HUES48 (cell line): ENCODE measurements around the gene CCDC88C.
A peak's percentile ranks its signal among the peaks of the same experiment; 100 is the strongest.

Experiments used
- H3K27ac ChIP-seq: one replicate; pipeline ENCODE4 v1.7.0; 2013; ENCODE audit warnings: low read depth, low read length, inconsistent platforms
- H3K27me3 ChIP-seq: 2 replicates; pipeline ENCODE4 v1.6.1; 2013; ENCODE audit warnings: mild to moderate bottlenecking, low read length; ENCODE audit not compliant: control insufficient read depth, insufficient read depth
- H3K36me3 ChIP-seq: 2 replicates; pipeline ENCODE4 v1.6.1; 2013; ENCODE audit warnings: low read length; ENCODE audit not compliant: control insufficient read depth, insufficient read depth
- H3K4me1 ChIP-seq: 2 replicates; pipeline ENCODE4 v1.6.1; 2013; ENCODE audit warnings: mild to moderate bottlenecking, low read length; ENCODE audit not compliant: control insufficient read depth, insufficient read depth
- H3K4me3 ChIP-seq: 2 replicates; pipeline ENCODE4 v1.5.1; 2013; ENCODE audit warnings: mild to moderate bottlenecking, low read depth, low read length
- H3K9ac ChIP-seq: 2 replicates; pipeline ENCODE4 v1.6.1; 2013; ENCODE audit warnings: mild to moderate bottlenecking, low read depth, low read length, moderate library complexity
- H3K9me3 ChIP-seq: 2 replicates; pipeline ENCODE4 v1.6.1; 2013; ENCODE audit warnings: low read length; ENCODE audit not compliant: control insufficient read depth, insufficient read depth

Gene CCDC88C

DNA sequence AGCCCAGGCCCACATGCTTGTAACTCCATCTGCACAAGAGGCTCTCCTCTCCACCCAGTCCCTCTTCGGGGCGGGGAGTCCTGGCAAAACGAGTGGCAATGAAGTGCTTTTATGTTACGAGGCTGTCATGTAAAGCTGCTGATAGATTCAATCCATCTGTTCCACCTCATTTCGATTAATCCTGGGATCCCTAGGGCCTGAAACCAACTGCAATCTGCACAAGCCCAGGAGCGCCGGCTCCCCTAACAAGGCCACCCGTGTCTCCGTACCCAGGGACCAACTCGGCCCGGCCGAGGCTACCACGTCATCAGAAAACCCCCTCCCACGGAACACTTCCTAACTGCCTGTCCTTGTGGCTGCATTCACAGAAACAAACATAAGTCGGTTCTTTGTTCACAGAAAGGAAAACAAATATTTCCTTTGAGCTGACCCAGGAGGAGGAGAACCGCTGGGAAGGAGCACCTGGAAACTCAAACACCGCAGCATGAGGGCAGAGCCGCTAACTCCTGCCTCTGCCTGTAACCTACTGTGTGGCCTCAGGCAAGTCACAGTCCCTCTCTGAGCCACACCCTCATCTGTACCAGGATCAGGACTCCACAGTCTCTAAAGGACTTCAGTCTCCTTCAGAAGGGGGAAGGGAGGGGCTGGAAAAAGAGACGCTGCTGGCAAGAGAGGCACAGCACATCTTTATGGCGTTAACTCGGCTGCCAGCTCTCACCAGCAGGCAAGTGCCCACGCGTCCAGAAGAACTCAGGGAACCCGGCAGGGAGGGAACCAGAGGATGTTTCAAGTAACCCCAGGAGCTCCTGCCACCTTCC lies 47.8 kb downstream of the CCDC88C start:
- Histone ChIP-seq H3K36me3 (no peaks in the 10 kb centered on the region), H3K27ac (no peak overlapping the region), H3K9me3 (no peaks in the 10 kb centered on the region), H3K4me3 (no peak overlapping the region), H3K27me3 (no peaks in the 10 kb centered on the region), H3K9ac (no peak overlapping the region), H3K4me1 (peaks cover 23% of the 10 kb centered on the region)

DNA sequence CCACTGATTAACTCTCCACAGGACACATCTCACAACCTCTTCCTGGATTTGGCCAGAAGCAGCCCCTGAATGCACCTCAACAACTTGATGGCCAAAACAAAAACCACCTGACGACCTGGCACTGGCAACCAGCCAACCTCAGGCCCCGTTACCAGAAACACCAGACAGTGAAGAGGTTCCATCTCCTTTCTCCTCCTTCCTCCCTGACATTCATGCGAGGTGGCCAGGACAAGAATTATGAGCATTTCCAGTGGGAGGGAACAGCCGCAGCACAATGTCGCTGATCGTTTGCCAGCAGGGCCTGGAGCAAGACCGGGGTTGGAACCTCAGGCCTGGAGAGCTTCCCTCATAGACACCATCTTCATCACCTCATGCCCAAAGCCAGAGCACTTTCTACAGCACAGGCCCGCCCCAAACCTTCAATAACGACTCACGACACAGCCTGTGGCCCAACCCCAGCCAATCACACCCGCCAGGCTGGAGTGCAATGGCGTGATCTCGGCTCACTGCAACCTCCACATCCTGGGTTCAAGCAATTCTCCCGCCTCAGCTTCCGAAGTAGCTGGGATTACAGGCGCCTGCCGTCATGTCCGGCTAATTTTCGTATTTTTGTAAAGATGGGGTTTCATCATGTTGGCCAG lies 48.7 kb downstream of the CCDC88C start:
- Histone ChIP-seq H3K9ac (no peak overlapping the region), H3K9me3 (no peaks in the 10 kb centered on the region), H3K4me1 (peaks cover 21% of the 10 kb centered on the region), H3K4me3 (no peak overlapping the region), H3K36me3 (no peaks in the 10 kb centered on the region), H3K27me3 (no peaks in the 10 kb centered on the region), H3K27ac (no peak overlapping the region)

DNA sequence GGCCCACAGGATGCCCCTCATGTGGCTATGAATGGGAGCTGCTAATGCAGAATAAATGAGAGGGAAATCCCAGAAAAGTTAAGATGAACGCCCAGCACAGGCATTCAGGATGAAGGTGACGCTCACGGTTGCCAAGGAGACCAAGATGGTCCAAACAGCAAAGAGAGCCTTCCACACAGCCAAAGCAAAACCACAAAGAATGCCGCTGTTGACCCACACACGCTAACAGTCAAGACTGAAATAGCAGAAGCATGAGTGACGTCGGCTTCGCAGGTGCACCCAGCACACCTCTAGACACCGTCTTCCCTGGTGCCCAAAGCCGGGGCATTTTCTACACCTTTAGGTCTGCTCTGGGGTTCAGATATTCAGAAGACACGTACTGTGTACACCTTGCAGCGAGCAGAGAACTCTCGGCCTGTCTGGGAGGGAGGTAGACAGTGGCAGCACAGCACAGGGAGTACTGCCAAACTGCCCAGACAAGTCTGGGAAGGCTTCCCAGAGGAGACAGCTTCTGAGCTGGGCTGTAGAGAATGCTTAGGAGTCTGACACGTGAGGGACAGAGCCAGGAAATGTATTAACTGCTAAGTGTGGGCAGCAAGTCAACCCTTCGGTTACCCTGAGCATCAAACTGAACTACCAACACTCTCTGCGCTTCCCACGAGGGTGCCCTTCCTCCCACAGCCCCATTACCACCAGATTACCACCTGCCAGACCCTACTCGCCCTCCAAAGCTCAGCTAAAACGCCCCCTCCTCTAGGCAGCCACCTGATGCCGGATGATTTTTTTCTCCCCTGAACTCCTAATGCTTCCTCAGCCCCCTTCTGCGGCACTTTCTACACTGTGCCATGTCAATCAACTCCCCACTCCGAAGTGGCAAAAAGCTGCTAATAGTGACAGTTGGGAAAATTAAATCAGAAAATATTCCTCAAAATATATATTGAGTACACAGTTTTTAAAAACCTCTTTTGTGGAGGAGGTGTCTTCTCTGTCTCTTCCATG lies 50.1 kb downstream of the CCDC88C start:
- Histone ChIP-seq H3K27ac (no peak overlapping the region), H3K9ac (no peak overlapping the region), H3K27me3 (no peaks in the 10 kb centered on the region), H3K36me3 (no peaks in the 10 kb centered on the region), H3K9me3 (no peaks in the 10 kb centered on the region), H3K4me1 (peaks cover 26% of the 10 kb centered on the region), H3K4me3 (no peak overlapping the region)

DNA sequence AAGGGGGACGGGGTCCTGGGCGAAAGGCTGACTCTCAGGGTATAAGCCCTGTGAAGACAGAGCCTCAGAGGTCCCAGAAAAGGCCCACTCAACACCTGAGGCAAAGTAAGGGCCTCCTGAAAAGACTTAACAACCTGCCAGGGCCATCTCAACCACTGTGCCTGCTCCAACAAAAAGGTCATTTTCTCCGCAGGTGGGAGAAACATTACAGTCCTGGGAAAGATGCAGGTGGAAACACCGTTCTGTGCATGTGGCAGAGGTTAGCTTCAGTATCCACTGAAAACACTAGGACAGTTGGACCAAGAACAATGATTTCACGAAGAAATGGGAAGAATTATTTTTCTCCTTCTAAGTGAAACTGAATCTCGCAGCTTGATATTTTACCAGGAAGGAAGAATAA lies 50.9 kb downstream of the CCDC88C start:
- H3K4me3 ChIP-seq: no peak overlapping the region
- no peaks in the 10 kb centered on the region for H3K36me3 ChIP-seq
- H3K27ac ChIP-seq: no peak overlapping the region
- H3K9ac ChIP-seq: no peak overlapping the region
- H3K4me1 ChIP-seq: peaks cover 27% of the 10 kb centered on the region
- no peaks in the 10 kb centered on the region for H3K27me3 ChIP-seq
- H3K9me3 ChIP-seq: no peaks in the 10 kb centered on the region

DNA sequence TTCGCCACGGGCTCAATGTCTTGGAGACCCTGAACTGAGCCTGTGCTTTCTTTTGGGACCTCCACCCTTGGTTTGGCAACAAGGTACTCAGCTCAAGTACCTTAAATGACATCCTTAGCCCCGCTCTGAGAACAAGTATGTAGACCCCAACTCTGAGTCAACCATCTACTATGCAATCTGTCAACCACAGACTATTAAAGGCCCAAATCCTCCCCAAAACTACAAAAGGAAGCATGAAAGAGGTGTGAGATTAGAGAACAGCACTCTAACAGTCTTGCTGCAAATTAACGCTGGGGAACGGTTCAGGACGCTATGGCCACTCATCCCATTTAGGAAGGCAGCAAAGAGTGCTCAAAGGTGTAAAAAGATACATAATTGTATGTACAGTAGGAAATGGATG lies 52.1 kb downstream of the CCDC88C start:
- no peak overlapping the region for H3K27ac ChIP-seq
- no peak overlapping the region for H3K9ac ChIP-seq
- H3K4me3 ChIP-seq: no peak overlapping the region
- peaks cover 29% of the 10 kb centered on the region for H3K4me1 ChIP-seq
- no peaks in the 10 kb centered on the region for H3K27me3 ChIP-seq
- no peaks in the 10 kb centered on the region for H3K9me3 ChIP-seq
- H3K36me3 ChIP-seq: no peaks in the 10 kb centered on the region

DNA sequence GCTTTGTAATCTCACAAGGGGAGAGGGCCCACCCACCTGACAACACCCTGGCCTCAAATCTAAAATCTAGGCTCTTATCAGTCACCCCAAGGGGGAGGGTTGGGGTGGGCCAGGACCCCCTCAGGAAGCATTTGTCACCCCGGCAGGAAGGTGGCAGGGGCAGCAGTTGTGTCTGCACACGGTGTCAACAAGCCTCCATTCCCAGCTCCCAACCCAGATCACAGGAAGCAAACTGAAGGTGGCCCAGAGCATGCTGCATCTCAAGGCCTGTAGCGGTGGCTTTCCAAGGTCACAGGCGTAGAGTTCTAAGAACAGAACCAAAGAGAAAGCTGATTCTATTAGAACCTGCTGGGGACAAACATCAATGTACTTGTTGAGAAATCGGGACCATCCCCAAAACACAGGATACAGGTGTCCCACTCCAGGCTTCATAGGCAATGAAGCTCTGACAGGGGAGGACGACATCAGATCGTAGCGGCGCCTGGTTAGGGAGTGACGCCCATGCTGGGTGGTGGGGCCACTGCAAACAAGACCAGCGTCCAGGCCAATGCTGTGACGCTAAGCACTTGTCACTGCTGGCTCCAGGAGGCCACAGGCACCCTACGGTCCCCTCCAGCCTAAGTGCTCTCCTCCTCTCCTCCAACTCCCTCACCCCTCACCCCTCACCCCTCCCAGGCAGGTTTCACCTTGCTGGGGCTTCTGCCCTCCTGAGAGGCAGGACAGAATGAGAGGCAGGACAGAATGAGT lies 52.9 kb downstream of the CCDC88C start:
- H3K27ac ChIP-seq: no peak overlapping the region

DNA sequence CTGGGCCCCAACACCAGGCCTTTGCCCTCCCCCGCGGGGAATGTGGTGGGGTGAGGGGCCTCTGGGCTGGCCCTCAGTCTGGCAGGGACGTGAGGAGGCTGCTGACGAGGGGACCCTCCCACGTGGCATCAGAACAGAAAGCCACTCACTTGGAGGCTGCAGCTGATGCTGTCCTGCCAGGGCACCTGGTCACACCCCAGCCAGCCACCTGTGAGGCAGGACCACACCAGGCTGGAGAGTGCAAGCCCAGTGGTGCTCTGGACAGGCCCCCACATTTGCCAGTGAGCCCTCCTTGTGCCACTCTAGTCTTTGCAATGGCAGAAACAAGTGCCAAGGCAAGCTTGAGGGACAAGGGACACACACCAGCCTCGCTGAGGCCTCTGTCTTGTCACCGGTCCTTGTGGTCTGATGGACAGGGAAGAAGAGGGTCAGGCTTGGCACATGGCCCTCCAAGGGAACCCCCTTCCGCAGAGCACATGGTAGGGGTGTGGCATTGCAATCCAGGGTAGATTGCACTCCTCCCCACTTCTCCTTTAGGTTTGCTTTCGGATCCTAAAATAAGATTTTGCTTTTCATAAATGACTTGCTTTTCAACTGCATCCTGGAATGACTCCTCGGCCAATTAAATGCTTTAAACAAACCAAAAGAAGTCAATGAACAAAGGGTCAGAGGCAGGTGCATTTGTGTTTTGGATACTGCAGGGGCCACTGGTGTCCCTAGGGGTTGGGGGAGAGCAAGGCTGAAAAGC lies 53.7 kb downstream of the CCDC88C start:
- no peak overlapping the region for H3K4me3 ChIP-seq
- H3K36me3 ChIP-seq: peaks cover under 1% of the 10 kb centered on the region
- no peak overlapping the region for H3K9ac ChIP-seq
- peaks cover 21% of the 10 kb centered on the region; the same call in 1 of the 2 replicates for H3K4me1 ChIP-seq
- no peaks in the 10 kb centered on the region for H3K9me3 ChIP-seq
- no peaks in the 10 kb centered on the region for H3K27me3 ChIP-seq
- peak overlapping the region; percentile 10 for H3K27ac ChIP-seq

More for the DNA sequence above, 52.9 kb downstream of the CCDC88C start:
- Histone ChIP-seq H3K27me3 (no peaks in the 10 kb centered on the region), H3K4me3 (no peak overlapping the region), H3K9ac (no peak overlapping the region), H3K4me1 (peaks cover 22% of the 10 kb centered on the region), H3K9me3 (no peaks in the 10 kb centered on the region), H3K36me3 (no peaks in the 10 kb centered on the region)

DNA sequence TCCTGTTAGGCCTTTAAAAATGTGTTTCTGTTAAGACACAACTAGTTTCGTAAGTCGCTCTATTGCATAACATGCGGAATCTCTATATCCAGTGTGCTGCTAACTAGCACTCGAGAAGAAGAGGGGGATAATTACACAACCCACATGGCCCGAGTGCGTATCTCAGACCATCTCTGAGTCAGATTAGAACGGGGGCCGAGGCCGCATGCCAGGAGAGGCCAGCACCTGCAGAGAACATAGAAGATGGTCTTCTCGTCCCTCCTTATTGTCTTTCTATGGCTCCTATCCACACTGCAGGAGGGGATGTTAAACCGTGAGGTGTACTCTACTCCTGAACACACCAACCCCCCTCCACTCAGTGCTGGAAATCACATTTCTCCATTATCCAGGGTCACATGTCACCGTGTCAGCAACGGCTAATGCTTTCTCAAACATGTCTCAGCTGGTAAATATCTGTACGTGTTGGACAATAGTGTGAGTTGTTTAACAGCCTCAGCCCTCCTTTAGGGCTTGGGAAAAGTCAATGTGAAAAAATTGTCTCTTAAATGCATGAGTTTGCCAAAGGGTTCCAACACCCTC lies 56.3 kb downstream of the CCDC88C start:
- Histone ChIP-seq H3K9ac (no peak overlapping the region), H3K9me3 (no peaks in the 10 kb centered on the region), H3K4me3 (no peak overlapping the region), H3K27ac (no peak overlapping the region), H3K27me3 (no peaks in the 10 kb centered on the region), H3K36me3 (peaks cover 8% of the 10 kb centered on the region), H3K4me1 (peaks cover 21% of the 10 kb centered on the region; the same call in 1 of the 2 replicates)

DNA sequence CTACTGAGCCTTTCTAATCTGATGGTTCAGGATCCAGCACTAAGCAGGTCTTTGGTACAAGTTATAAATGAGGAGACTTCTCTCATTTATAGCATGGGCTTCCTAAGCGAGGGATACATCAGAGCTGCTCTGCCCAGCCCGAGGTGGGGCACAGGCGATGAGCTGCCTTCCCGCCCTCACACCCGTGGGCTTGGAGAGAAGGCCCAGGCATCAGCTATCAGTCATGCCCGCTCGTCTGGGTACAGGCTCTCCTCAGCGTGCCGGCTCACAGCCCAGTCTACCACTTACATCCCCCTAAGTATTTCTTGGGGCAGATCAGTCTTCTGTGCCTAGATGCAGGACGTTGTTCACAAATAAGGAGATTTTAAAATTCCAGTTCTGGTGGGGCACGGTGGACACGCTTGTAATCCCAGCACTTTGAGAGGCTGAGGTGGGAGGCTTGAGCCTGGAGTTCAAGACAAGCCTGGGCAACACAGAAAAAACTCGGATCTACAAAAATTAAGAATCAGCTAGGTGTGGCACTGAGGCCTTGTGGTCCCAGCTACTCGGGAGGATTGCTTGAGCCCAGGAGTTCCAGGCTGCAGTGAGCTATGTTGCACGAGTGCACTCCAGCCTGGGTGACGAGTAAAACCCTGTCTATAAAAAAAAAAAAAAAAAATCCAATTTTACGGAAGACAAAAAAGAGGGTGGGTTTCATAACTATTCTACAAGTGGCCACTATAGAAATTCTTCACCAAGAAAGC lies 57.0 kb downstream of the CCDC88C start:
- Histone ChIP-seq H3K9ac (no peak overlapping the region), H3K36me3 (peaks cover 8% of the 10 kb centered on the region), H3K4me3 (no peak overlapping the region), H3K9me3 (no peaks in the 10 kb centered on the region), H3K4me1 (peaks cover 21% of the 10 kb centered on the region; the same call in 1 of the 2 replicates), H3K27ac (no peak overlapping the region), H3K27me3 (no peaks in the 10 kb centered on the region)
